ENCODE results near the gene FUT6. TPM values are rescaled to one million over a fixed set of nuclear protein-coding genes. Genes with fewer than 3 reads are reported as not detected.

Gene FUT6
- total RNA-seq, 2 experiments from 2014 or later: not detected

DNA sequence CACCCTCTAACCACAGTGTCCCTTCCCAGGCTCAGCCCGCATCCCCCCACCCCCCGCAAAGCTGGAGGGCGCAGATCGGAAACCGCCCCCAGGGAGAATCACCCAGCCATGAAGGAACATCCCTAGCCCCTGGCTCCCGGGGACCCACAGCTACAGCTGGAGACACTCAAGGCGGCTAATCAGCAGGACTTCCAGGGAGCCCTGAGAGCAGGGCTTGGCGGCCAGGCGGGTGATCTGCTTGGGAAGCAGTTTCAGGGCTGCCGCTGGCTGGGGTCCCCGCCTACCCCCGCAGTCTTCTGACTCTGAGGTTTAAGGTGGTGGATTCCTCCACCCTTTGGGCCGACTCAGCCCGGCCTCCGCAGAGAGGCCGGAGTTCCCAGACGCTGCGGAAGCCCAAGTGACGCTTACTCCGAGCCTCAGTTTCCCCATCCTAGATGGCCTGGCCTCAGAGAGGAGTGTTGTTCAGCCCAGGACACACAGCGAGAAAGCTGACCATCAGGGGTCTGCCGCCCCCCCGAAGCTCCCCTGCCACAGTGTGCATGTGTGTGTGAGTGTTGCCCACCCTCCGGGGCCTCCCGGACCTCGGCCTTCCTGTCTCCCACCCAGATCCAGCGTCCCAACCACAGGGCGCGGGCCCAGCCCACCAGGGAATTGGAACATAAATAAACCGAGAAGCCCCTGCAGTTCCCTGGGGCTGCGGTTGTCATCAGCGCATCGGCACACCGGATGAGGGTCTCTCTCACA, 9.8 kb downstream of the FUT6 start:
- Mint-ChIP-seq H3K4me3 (peak overlapping the region; percentile 57), H3K27ac (peak overlapping the region; percentile 30), H3K27me3 (ENCODE audit: low read depth) (no peaks in the 10 kb centered on the region), H3K4me1 (ENCODE audit: low read depth) (peaks cover 9% of the 10 kb centered on the region), H3K36me3 (ENCODE audit: low read depth) (no peaks in the 10 kb centered on the region), H3K9me3 (no peaks in the 10 kb centered on the region)
- no peak for DNase-seq
- CTCF ChIA-PET: interaction anchor here (1.6 to 3.5 kb wide), 3 partner anchors 25 to 138 kb away, joined by 3 to 32 read pairs (median 8); partner anchors contain the start of gene NRTN
- intact Hi-C loops (cut with micrococcal nuclease): loop anchor here (5.0 kb wide), 2 partner anchors 123 to 943 kb away; partner anchors contain the start of gene VAV1

DNA sequence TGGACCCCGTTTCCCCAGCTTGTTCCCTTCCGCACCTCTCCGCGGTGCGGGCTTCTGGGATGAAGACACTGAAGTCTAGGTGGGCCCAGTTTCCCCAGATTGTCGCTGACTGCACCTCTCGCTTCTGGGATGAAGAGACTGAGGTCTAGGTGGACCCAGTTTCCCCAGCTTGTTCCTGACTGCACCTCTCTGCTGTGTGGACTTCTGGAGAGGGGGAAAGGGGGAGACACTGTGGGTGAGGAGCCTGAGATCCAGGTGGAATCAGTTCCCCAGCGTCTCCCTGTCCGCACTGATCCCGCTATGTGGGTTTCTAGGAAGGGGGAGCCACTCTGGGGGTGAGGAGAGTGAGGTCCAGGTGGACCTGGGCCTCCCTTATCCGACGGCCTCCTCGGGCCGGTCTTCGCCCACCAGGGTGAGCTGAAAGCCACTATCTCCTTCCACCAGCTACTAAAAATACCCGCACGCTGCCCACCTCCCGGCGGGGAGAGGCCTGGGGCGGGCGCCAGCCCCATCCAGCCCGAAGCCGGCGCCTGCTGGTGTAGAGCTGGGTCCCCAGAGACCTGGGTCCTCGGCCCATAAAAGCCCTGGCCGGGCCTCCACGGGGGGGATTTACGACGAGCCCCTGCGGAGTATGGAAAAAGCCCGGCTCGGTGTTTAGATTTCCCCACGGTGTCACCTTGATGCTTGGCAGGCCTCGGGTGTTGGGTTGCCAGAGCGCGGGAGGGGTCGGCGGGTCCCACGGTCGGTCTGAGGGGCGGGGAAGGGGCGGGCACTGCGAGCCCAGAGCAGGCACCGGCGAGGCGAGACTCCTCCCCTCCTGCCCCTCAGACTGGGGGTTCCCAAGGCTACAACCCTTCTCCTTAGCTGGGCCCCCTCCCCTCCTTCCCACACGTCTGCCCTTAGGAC, 10.6 kb downstream of the FUT6 start:
- CTCF ChIA-PET: interaction anchor here (0.6 to 3.5 kb wide), 7 partner anchors 19 to 269 kb away, joined by 3 to 32 read pairs (median 6); partner anchors contain the start of genes NDUFA11 and NRTN
- H3K27me3 Mint-ChIP-seq (ENCODE audit: low read depth): no peaks in the 10 kb centered on the region
- peak overlapping the region; percentile 96 for H3K27ac Mint-ChIP-seq
- H3K4me3 Mint-ChIP-seq: peak overlapping the region; percentile 99
- intact Hi-C loops (cut with micrococcal nuclease): loop anchor here (1.0 to 5.0 kb wide), 6 partner anchors 25 to 943 kb away; partner anchors contain the start of genes DUS3L, SAFB2, VAV1 and VMAC
- H3K4me1 Mint-ChIP-seq (ENCODE audit: low read depth): peaks cover 9% of the 10 kb centered on the region
- no peaks in the 10 kb centered on the region for H3K9me3 Mint-ChIP-seq
- peak; percentile 32 for DNase-seq
- H3K36me3 Mint-ChIP-seq (ENCODE audit: low read depth): no peaks in the 10 kb centered on the region

DNA sequence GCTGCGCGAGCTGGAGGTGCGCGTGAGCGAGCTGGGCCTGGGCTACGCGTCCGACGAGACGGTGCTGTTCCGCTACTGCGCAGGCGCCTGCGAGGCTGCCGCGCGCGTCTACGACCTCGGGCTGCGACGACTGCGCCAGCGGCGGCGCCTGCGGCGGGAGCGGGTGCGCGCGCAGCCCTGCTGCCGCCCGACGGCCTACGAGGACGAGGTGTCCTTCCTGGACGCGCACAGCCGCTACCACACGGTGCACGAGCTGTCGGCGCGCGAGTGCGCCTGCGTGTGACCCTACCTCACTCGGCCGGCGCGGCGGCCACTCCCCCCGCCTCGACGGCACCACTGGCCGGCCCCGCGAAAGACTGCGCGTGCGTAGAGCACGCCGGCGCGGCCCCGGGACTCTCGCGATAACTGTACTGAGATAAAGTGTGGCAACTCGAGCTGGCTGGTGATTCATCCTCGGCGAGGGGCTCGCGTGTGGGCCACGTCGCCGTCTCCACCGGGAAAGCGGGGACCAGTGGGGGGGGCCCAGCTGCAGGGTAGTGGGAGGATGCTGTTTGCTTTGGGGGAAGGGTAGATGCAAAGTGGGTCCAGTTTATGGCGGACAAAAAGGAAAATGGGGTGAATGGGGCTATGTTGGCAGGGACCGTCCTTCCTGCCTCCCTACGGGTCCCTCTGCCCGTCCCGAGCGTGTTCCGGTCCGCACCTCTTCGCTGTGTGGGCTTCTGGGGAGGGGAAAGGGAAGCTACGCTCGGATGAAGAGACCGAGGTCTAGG, 11.4 kb downstream of the FUT6 start:
- Mint-ChIP-seq H3K27ac (peak overlapping the region; percentile 96), H3K4me1 (ENCODE audit: low read depth) (peaks cover 9% of the 10 kb centered on the region), H3K9me3 (no peaks in the 10 kb centered on the region), H3K4me3 (peak overlapping the region; percentile 99), H3K36me3 (ENCODE audit: low read depth) (no peaks in the 10 kb centered on the region), H3K27me3 (ENCODE audit: low read depth) (no peaks in the 10 kb centered on the region)
- intact Hi-C loops (cut with micrococcal nuclease): loop anchor here (1.0 to 5.0 kb wide), 6 partner anchors 24 to 944 kb away; partner anchors contain the start of genes DUS3L, SAFB2, VAV1 and VMAC
- CTCF ChIA-PET: interaction anchor here (0.6 to 3.5 kb wide), 9 partner anchors 9 to 268 kb away, joined by 3 to 32 read pairs (median 4); partner anchors contain the start of genes NDUFA11 and NRTN
- peak; percentile 96 for DNase-seq

DNA sequence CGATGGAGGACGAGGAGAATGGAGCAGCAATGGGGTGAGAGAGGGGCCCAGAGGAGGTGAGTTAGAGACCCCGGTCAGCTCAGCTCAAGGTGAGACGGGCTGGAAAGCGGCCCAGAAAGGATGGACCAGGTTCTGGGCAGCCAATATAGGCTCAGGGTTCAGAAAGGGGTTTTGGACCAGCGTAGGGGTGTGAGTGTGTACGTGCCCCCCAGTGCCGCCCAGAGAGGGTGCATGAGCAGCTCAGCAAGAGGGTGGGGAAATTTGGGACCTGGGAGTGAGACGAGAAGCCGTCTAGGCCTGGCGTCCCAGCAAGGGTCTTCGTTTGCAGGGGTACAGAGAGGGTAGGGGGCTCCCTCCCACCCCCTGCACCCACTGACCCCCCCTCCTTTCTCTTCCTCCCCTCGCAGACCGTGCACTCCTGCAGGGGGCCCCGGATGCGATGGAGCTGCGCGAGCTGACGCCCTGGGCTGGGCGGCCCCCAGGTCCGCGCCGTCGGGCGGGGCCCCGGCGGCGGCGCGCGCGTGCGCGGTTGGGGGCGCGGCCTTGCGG, 12.1 kb downstream of the FUT6 start:
- H3K4me3 Mint-ChIP-seq: peak overlapping the region; percentile 99
- CTCF ChIA-PET: interaction anchor here (0.6 to 3.5 kb wide), 5 partner anchors 9 to 141 kb away, joined by 3 to 32 read pairs (median 7); partner anchors contain the start of gene NRTN
- H3K9me3 Mint-ChIP-seq: no peaks in the 10 kb centered on the region
- H3K27ac Mint-ChIP-seq: peak overlapping the region; percentile 54
- no peaks in the 10 kb centered on the region for H3K27me3 Mint-ChIP-seq (ENCODE audit: low read depth)
- no peaks in the 10 kb centered on the region for H3K36me3 Mint-ChIP-seq (ENCODE audit: low read depth)
- DNase-seq: no peak
- peaks cover 9% of the 10 kb centered on the region for H3K4me1 Mint-ChIP-seq (ENCODE audit: low read depth)
- intact Hi-C loops (cut with micrococcal nuclease): loop anchor here (5.0 kb wide), 2 partner anchors 125 to 945 kb away; partner anchors contain the start of gene VAV1

DNA sequence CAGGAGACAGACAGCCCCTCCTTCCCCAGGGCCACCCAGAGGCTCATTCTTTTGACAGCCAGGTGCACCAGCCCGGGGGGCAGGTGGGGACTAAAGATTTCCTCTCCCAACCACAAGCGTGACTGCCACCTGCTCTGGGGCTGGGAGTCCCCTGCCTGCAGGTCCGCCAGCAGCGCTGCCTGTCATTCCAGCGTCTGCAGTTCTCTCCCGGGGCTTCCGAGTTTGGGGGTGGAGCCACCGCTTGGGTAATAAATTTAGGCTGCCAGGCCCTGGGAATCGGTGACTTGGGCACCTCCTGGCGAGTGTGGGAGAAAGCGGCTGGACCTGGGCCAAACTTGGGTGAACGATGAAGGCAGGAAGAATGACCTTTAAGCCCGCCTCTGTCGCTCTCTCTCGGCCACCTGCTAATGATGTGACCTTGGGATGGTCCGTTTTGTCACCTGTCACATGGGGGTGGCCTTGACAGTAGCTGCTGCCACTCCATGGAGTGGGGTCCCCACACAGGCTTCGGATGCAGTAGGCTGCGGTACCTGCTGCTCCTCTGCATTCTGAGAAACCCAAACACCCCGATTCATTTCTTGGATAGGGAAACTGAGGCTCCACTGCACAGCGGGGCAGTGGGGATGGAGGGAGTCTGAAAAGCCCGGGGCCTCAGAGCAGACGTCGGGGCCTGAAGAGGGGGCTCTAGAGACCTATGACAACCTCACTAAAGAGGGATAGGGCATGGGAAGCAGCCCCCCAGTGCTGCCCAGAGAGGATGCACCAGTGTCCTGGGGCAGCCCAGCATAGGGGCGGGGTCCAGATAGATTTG, 12.8 kb downstream of the FUT6 start:
- Mint-ChIP-seq H3K27me3 (ENCODE audit: low read depth) (no peaks in the 10 kb centered on the region), H3K27ac (peak overlapping the region; percentile 54), H3K36me3 (ENCODE audit: low read depth) (no peaks in the 10 kb centered on the region), H3K4me1 (ENCODE audit: low read depth) (peaks cover 9% of the 10 kb centered on the region), H3K4me3 (peak overlapping the region; percentile 99), H3K9me3 (no peaks in the 10 kb centered on the region)
- peak; percentile 53 for DNase-seq
- CTCF ChIA-PET: interaction anchor here (0.6 to 3.5 kb wide), 3 partner anchors 8 to 140 kb away, joined by 3 to 32 read pairs (median 3); partner anchors contain the start of gene NRTN
- intact Hi-C loops (cut with micrococcal nuclease): loop anchor here (5.0 kb wide), 2 partner anchors 126 to 946 kb away; partner anchors contain the start of gene VAV1

DNA sequence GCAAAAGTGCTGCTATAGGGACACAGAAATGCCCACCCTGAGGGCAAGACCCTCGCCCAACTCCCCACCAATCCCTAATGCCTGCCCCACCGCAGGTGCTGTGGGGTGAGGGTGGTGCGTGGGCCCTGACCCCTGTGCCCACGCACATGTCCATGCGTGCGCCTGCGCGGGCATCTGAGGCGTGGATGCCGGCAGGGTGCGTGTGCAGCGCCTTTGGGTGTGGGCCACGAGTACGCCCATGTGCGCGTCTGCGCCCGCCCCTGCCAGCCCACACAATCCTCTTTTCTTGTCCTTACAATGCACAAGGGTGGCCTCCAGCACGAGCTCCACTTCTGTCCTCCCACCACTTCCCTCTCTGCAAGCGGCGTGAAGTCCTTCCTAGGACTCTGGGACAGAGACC, 14.3 kb downstream of the FUT6 start:
- intact Hi-C loops (cut with micrococcal nuclease): loop anchor here (5.0 kb wide), 2 partner anchors 127 to 947 kb away; partner anchors contain the start of gene VAV1
- Mint-ChIP-seq H3K4me1 (ENCODE audit: low read depth) (peaks cover 9% of the 10 kb centered on the region), H3K4me3 (no peak overlapping the region), H3K27ac (no peak overlapping the region), H3K9me3 (no peaks in the 10 kb centered on the region), H3K36me3 (ENCODE audit: low read depth) (no peaks in the 10 kb centered on the region), H3K27me3 (ENCODE audit: low read depth) (no peaks in the 10 kb centered on the region)
- CTCF ChIA-PET: interaction anchor here (0.9 kb wide), 1 partner anchor 21 kb away, joined by 3 read pairs; no protein-coding TSS in a partner anchor
- DNase-seq: no peak

DNA sequence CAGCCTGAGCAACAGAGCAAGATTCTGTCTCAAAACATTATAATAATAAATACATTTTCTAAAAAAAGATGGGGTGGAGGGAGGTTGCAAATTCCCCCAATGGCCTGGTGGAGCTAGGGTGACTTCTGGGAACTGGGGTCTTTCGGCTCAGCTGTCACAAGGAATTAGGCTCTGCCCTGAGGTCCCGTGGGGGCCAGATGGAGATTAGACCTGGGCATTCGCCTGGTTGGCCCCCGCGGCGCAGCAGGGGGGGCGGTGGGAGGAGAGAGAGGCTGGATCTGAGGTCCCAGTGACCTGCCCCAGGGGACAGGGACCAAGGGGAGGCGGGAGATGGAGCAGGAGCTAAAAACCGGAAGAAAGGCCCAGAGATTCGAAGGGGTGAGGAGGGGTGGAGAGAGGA, 14.8 kb downstream of the FUT6 start:
- no peaks in the 10 kb centered on the region for H3K36me3 Mint-ChIP-seq (ENCODE audit: low read depth)
- H3K9me3 Mint-ChIP-seq: no peaks in the 10 kb centered on the region
- no peak overlapping the region for H3K27ac Mint-ChIP-seq
- H3K4me1 Mint-ChIP-seq (ENCODE audit: low read depth): peaks cover 9% of the 10 kb centered on the region
- H3K4me3 Mint-ChIP-seq: no peak overlapping the region
- intact Hi-C loops (cut with micrococcal nuclease): loop anchor here (5.0 kb wide), 2 partner anchors 128 to 948 kb away; partner anchors contain the start of gene VAV1
- no peaks in the 10 kb centered on the region for H3K27me3 Mint-ChIP-seq (ENCODE audit: low read depth)
- CTCF ChIA-PET: interaction anchor here (0.9 kb wide), 1 partner anchor 21 kb away, joined by 3 read pairs; no protein-coding TSS in a partner anchor
- no peak for DNase-seq

DNA sequence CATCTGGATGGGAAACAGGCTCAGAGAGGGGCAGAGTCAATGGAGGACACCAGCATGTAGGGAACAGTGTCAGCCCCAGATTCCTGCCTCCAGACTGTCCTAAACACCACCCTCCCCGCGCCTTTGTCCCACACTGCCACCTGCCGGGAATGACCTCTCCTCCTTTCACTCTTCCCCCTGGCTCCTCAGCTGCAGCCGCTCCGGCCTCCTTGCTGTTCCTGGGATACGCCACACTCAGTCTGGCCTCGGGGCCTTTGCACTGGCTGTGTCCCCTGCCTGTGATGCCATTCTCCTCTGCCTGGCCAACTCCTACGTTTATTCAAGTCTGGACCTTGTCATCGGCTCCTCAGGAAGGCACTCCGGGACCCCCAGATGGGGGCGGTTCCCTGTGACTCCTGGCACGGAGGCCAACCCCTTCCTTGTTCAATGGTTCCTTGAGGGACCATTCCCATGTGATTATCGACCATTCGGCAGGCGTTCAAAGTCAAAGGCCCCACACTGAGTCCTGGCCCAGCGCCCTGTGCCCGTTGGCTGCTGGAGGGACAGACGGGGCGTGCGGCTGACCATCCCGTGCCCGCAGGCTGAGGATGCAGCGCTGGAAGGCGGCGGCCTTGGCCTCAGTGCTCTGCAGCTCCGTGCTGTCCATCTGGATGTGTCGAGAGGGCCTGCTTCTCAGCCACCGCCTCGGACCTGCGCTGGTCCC, 15.8 kb downstream of the FUT6 start:
- Mint-ChIP-seq H3K9me3 (no peaks in the 10 kb centered on the region), H3K27ac (no peak overlapping the region), H3K4me1 (ENCODE audit: low read depth) (peaks cover 9% of the 10 kb centered on the region), H3K36me3 (ENCODE audit: low read depth) (no peaks in the 10 kb centered on the region), H3K27me3 (ENCODE audit: low read depth) (no peaks in the 10 kb centered on the region), H3K4me3 (no peak overlapping the region)
- CTCF ChIA-PET: interaction anchor here (0.6 to 1.1 kb wide), 2 partner anchors 20 to 21 kb away, joined by 3 to 4 read pairs; no protein-coding TSS in a partner anchor
- no peak for DNase-seq
- intact Hi-C loops (cut with micrococcal nuclease): no loop called here

DNA sequence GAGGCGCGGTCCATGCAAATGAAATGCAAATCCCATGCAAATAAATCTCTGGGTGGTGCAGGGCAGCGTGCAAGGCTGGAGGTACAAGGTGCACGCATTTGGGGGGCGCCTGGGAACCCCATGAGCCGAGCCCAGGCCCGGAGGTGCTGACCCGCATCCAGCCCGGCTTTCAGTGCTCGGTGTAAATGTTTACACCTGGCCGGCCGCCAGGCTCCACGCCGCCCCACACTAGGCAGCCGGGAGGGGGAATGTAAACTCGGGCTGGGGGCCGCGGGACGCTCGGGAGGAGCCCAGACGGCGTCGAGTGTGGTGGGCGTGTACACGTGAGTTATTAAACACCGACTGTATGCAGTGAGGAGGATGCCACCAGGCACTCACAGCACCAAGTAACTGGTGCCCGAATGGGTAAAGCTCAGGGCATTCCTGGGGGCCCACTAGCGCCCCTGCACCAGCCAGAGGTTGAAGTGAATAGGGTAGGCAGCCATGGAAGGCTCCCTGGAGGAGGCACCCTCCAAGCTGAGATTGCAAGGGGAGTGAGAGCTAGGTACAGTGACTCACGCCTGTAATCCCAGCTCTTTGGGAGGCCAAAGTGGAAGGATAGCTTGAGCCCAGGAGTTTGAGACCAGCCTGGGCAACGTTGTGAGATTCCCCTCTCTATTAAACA, 17.2 kb downstream of the FUT6 start:
- no peak for DNase-seq
- Mint-ChIP-seq H3K36me3 (ENCODE audit: low read depth) (no peaks in the 10 kb centered on the region), H3K27ac (no peak overlapping the region), H3K27me3 (ENCODE audit: low read depth) (no peaks in the 10 kb centered on the region), H3K9me3 (no peaks in the 10 kb centered on the region), H3K4me3 (no peak overlapping the region), H3K4me1 (ENCODE audit: low read depth) (peaks cover 8% of the 10 kb centered on the region)
- intact Hi-C loops (cut with micrococcal nuclease): no loop called here
- CTCF ChIA-PET: interaction anchor here (1.1 kb wide), 1 partner anchor 18 kb away, joined by 6 read pairs; no protein-coding TSS in a partner anchor
